Measurements from ENCODE around the gene SULT1A1.
"Not testable (repeated sequence)": the region's sequence is repeated elsewhere in the genome, so short reads cannot be mapped to it uniquely, and the experiment has no call there.

Gene SULT1A1

GRCh38 chr16:28590384-28591340 is 19.2 kb downstream of the SULT1A1 start:
- DNase-seq (ENCODE audit: low spot score), result no peak

- no peak for DNase-seq (ENCODE audit: low spot score)
Observed at GRCh38 chr16:28589930-28590329, 19.9 kb downstream of the SULT1A1 start.

- no peak for DNase-seq (ENCODE audit: low spot score)
Observed at GRCh38 chr16:28589069-28589468, 20.8 kb downstream of the SULT1A1 start.

GRCh38 chr16:28587386-28587785 is 22.5 kb downstream of the SULT1A1 start:
- no peak for DNase-seq (ENCODE audit: low spot score)

GRCh38 chr16:28586466-28586865 is 23.4 kb downstream of the SULT1A1 start:
- no peak for DNase-seq (ENCODE audit: low spot score)

- DNase-seq (ENCODE audit: low spot score), result no peak
Observed at GRCh38 chr16:28585674-28586073, 24.2 kb downstream of the SULT1A1 start.

GRCh38 chr16:28580726-28581315 is 29.0 kb downstream of the SULT1A1 start:
- DNase-seq (ENCODE audit: low spot score), result no peak

GRCh38 chr16:28575446-28576109 is 34.3 kb downstream of the SULT1A1 start:
- DNase-seq (ENCODE audit: low spot score), result no peak

- no peak for DNase-seq (ENCODE audit: low spot score)
Observed at GRCh38 chr16:28574925-28575324, 34.9 kb downstream of the SULT1A1 start.

GRCh38 chr16:28573738-28574718 is 35.8 kb downstream of the SULT1A1 start:
- DNase-seq (ENCODE audit: low spot score), result no peak

- peak; percentile 80 for DNase-seq (ENCODE audit: low spot score)
Observed at GRCh38 chr16:28572696-28573510, 36.9 kb downstream of the SULT1A1 start.

GRCh38 chr16:28569968-28570752 is 39.7 kb downstream of the SULT1A1 start:
- no peak for DNase-seq (ENCODE audit: low spot score)

- no peak for DNase-seq (ENCODE audit: low spot score)
Observed at GRCh38 chr16:28569021-28569420, 40.8 kb downstream of the SULT1A1 start.

- DNase-seq (ENCODE audit: low spot score), result no peak
Observed at GRCh38 chr16:28567292-28567691, 42.6 kb downstream of the SULT1A1 start.

- DNase-seq (ENCODE audit: low spot score), result not testable (repeated sequence)
Observed at GRCh38 chr16:28566233-28566925, 43.5 kb downstream of the SULT1A1 start.

- no peak for DNase-seq (ENCODE audit: low spot score)
Observed at GRCh38 chr16:28563218-28563617, 46.6 kb downstream of the SULT1A1 start.

- no peak for DNase-seq (ENCODE audit: low spot score)
Observed at GRCh38 chr16:28562199-28562598, 47.6 kb downstream of the SULT1A1 start.

- DNase-seq (ENCODE audit: low spot score), result no peak
Observed at GRCh38 chr16:28561557-28562187, 48.2 kb downstream of the SULT1A1 start.

- DNase-seq (ENCODE audit: low spot score), result no peak
Observed at GRCh38 chr16:28558456-28558855, 51.4 kb downstream of the SULT1A1 start.
